CD4-positive, alpha-beta T cell (primary cell): ENCODE results near the gene TRMT44. TPM values are rescaled to one million over a fixed set of nuclear protein-coding genes. Genes with fewer than 3 reads are reported as not detected.

Source experiments
- ATAC-seq: fragments of 200-7000 bp; cut with Tn5 transposase; one replicate; pipeline ENCODE4 v1.10.0; 2022; ENCODE audit warnings: mild to moderate bottlenecking; ENCODE audit not compliant: poor library complexity
- CTCF ChIA-PET: fragments of 350-600 bp; sonication (Branson Sonifier 250); formaldehyde crosslinking; loops from one replicate; lab custom pipeline; 2021; ENCODE audit warnings: antibody characterized with exemption, inconsistent platforms; lab: Charles Lee
- POLR2A ChIA-PET: fragments of 350-600 bp; sonication (Branson Sonifier 250); formaldehyde crosslinking; loops from one replicate; lab custom pipeline; 2021; ENCODE audit warnings: antibody characterized with exemption, inconsistent platforms; lab: Charles Lee
- DNase-seq, 14 experiments: peaks; one replicate each; pipeline ENCODE4 v3.0.0-alpha.2; 2013 to 2020; ENCODE audit warnings: mixed read lengths in 2 of 14
- H3K27ac ChIP-seq, 2 donors: one replicate each; pipeline versions ENCODE4 v1.5.1 to v1.7.0; 2013; ENCODE audit warnings: low read length in 2 of 2, low read depth in 1 of 2, mild to moderate bottlenecking in 1 of 2
- H3K27me3 ChIP-seq, 2 experiments: 1 replicate in 1 of 2; 2 replicates in 1 of 2; pipeline versions ENCODE4 v1.6.1 to v1.7.0; 2013; ENCODE audit warnings: low read length in 2 of 2, control low read depth in 1 of 2, mild to moderate bottlenecking in 1 of 2, moderate library complexity in 1 of 2; ENCODE audit not compliant: insufficient read depth in 2 of 2, control insufficient read depth in 1 of 2
- H3K36me3 ChIP-seq: one replicate; pipeline ENCODE4 v1.6.1; 2013; ENCODE audit warnings: low read length, control low read depth; ENCODE audit not compliant: insufficient read depth
- H3K4me1 ChIP-seq: one replicate; pipeline ENCODE4 v1.6.1; 2013; ENCODE audit warnings: low read length, control low read depth; ENCODE audit not compliant: insufficient read depth
- H3K4me3 ChIP-seq: one replicate; pipeline ENCODE4 v1.5.1; 2013; ENCODE audit warnings: mild to moderate bottlenecking, low read length, moderate library complexity
- H3K9me3 ChIP-seq, 2 experiments: 1 replicate in 1 of 2; 2 replicates in 1 of 2; pipeline versions ENCODE4 v1.6.1 to v1.7.0; 2013; ENCODE audit warnings: low read length in 2 of 2, mild to moderate bottlenecking in 2 of 2, control low read depth in 1 of 2, moderate library complexity in 1 of 2; ENCODE audit not compliant: control insufficient read depth in 1 of 2, insufficient read depth in 1 of 2
- H3K27ac Mint-ChIP-seq: one replicate; pipeline ENCODE4 v1.8.0; 2020; ENCODE audit warnings: mixed read lengths
- H3K27me3 Mint-ChIP-seq: one replicate; pipeline ENCODE4 v1.8.0; 2021; ENCODE audit warnings: mixed read lengths
- H3K36me3 Mint-ChIP-seq: one replicate; pipeline ENCODE4 v1.8.0; 2021; ENCODE audit warnings: low read depth, mixed read lengths
- H3K4me1 Mint-ChIP-seq: one replicate; pipeline ENCODE4 v1.8.0; 2021; ENCODE audit warnings: low read depth, mixed read lengths
- H3K4me3 Mint-ChIP-seq: one replicate; pipeline ENCODE4 v1.8.0; 2020; ENCODE audit warnings: mild to moderate bottlenecking, mixed read lengths
- H3K9me3 Mint-ChIP-seq: one replicate; pipeline ENCODE4 v1.8.0; 2020; ENCODE audit warnings: mixed read lengths
- intact Hi-C, 2 experiments: fragments of 100-400 bp; cut with DNase I in 1 of 2; cut with micrococcal nuclease in 1 of 2; formaldehyde crosslinking; loops; one replicate each; pipeline versions ENCODE4 v1.15.1 to v1.9.0; 2023 to 2025; cut with DNase I, micrococcal nuclease
- total RNA-seq, 174 experiments: library from RNA in 2 of 174; stranded (reverse) in 2 of 174; gene quantifications; one replicate each; pipeline ENCODE4 v1.2.3 and lab custom pipeline; 2021 to 2026
- TF ChIP-seq, protein P1 (sequence below): fragments of 200-600 bp; IDR thresholded peaks from one replicate; pipeline ENCODE4 v1.8.0; 2022; ENCODE audit warnings: antibody characterized with exemption, mild to moderate bottlenecking

The TRMT44 gene
- total RNA-seq, 2 experiments from 2014 or later: 25.6 to 29.2 TPM

DNA sequence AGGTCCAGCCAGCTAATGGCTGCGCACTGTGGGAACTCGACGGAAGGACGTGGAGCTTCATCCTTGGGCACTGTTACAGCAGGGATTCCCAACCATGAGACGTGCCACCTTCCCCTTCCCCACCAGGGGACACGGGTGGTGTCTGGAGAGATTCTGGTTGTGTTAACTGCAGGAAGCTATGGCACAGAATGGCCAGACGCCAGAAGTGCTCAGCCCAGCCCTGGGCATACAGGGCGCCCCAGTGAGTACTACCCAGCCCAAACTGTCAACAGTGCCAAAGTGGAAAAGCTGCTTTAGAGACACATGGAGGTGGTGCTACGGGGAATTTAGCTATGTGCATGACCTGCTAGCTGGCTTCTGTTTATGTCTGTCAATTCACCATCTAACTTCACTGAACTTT is 32.8 kb upstream of the TRMT44 start:
- intact Hi-C loops: no loop called here
- no peak overlapping the region for H3K4me3 Mint-ChIP-seq
- peaks cover 64% of the 10 kb centered on the region for H3K36me3 Mint-ChIP-seq
- H3K27me3 Mint-ChIP-seq: no peaks in the 10 kb centered on the region
- H3K4me1 Mint-ChIP-seq: no peaks in the 10 kb centered on the region
- peaks cover 28% of the 10 kb centered on the region for H3K36me3 ChIP-seq
- TF ChIP-seq, protein P1, sequence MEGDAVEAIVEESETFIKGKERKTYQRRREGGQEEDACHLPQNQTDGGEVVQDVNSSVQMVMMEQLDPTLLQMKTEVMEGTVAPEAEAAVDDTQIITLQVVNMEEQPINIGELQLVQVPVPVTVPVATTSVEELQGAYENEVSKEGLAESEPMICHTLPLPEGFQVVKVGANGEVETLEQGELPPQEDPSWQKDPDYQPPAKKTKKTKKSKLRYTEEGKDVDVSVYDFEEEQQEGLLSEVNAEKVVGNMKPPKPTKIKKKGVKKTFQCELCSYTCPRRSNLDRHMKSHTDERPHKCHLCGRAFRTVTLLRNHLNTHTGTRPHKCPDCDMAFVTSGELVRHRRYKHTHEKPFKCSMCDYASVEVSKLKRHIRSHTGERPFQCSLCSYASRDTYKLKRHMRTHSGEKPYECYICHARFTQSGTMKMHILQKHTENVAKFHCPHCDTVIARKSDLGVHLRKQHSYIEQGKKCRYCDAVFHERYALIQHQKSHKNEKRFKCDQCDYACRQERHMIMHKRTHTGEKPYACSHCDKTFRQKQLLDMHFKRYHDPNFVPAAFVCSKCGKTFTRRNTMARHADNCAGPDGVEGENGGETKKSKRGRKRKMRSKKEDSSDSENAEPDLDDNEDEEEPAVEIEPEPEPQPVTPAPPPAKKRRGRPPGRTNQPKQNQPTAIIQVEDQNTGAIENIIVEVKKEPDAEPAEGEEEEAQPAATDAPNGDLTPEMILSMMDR: no peak
- H3K4me3 ChIP-seq: no peak overlapping the region
- H3K27me3 ChIP-seq: no peaks in the 10 kb centered on the region
- H3K27ac Mint-ChIP-seq: no peak overlapping the region
- CTCF ChIA-PET: no interaction called here
- no peaks in the 10 kb centered on the region for H3K9me3 ChIP-seq
- H3K9me3 Mint-ChIP-seq: no peaks in the 10 kb centered on the region
- DNase-seq: no peak
- H3K27ac ChIP-seq: no peak overlapping the region
- no peak for ATAC-seq
- peaks cover 16% of the 10 kb centered on the region for H3K4me1 ChIP-seq
- POLR2A ChIA-PET: no interaction called here

DNA sequence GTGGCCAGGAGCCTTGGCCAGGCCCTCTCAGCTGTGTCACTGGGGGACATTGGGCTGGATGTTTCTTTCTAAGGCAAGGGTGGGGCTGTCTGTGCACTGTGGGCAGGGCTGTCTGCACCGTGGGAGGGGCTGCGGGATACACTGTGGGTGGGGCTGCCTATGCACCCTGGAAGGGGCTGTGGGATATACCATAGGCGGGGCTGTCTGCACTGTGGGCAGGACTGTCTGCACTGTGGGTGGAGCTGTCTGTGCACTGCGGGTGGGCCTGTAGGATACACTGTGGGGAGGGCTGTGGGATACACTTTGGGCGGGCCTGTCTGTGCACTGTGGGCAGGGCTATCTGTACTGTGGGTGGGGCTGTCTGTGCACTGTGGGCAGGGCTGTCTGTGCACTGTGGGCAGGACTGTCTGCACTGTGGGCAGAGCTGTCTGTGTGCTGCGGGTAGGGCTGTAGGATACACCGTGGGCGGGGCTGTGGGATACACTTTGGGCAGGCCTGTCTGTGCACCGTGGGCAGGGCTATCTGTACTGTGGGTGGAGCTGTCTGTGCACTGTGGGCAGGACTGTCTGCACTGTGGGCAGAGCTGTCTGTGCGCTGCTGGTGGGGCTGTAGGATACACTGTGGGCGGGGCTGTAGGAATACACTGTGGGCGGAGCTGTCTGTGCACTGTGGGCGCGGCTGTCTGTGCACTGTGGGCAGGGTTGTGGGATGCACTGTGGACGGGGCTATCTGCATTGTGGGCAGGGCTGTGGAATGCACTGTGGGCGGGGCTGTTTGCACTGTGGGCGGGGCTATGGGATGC is 31.1 kb upstream of the TRMT44 start:
- peak; percentile 84 for ATAC-seq
- Mint-ChIP-seq H3K4me3 (no peak overlapping the region), H3K27ac (peak overlapping the region; percentile 28), H3K4me1 (peaks cover 5% of the 10 kb centered on the region), H3K27me3 (no peaks in the 10 kb centered on the region), H3K36me3 (peaks cover 62% of the 10 kb centered on the region), H3K9me3 (no peaks in the 10 kb centered on the region)
- ChIA-PET POLR2A (no interaction called here), CTCF (no interaction called here)
- peak in 13 of 14 experiments; percentile 19 to 90 (median 44) for DNase-seq
- Histone ChIP-seq H3K36me3 (peaks cover 36% of the 10 kb centered on the region), H3K27me3 (no peaks in the 10 kb centered on the region), H3K4me3 (no peak overlapping the region), H3K27ac (no peak overlapping the region), H3K4me1 (peaks cover 27% of the 10 kb centered on the region), H3K9me3 (no peaks in the 10 kb centered on the region)
- TF ChIP-seq, protein P1: no peak
- intact Hi-C loops: no loop called here

DNA sequence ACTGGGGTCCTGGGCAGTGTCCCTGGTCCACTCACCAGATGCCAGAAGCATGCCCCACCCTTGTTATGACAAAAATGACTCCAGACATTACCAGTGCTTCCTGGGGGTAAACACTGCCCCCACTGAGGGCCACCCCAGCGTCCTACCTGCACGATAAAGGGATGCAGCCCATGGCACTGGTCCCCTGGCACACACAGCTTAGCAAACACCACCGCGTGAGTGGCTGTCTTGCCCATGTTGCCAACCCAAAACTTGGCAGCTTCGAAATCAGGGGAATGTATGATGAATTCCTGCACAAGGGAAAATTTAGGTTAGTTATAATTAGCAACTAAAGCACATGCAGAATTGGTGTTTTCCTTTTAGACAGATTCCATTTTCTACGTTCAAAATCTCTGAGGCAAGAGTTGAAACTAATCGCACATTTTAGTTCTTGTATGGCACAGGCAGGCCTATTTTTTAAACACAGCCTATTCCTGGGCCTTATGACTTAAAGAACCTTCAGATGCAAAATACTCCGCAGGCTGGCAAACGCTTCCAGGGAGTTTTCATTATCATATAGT is 30.4 kb upstream of the TRMT44 start:
- Mint-ChIP-seq H3K36me3 (peaks cover 61% of the 10 kb centered on the region), H3K9me3 (no peaks in the 10 kb centered on the region), H3K27me3 (no peaks in the 10 kb centered on the region), H3K4me1 (peaks cover 10% of the 10 kb centered on the region), H3K27ac (peak overlapping the region; percentile 28), H3K4me3 (no peak overlapping the region)
- ChIA-PET CTCF (no interaction called here), POLR2A (no interaction called here)
- peaks cover 37% of the 10 kb centered on the region for H3K36me3 ChIP-seq
- ATAC-seq (no peak), DNase-seq (no peak)
- TF ChIP-seq, protein P1: no peak
- H3K27me3 ChIP-seq: no peaks in the 10 kb centered on the region
- H3K4me1 ChIP-seq: peaks cover 34% of the 10 kb centered on the region
- no peak overlapping the region for H3K4me3 ChIP-seq
- H3K9me3 ChIP-seq: no peaks in the 10 kb centered on the region
- intact Hi-C loops: no loop called here
- no peak overlapping the region for H3K27ac ChIP-seq
